Skeletal muscle satellite cell (primary cell): ENCODE measurements around the gene C19orf44.
"Not testable (repeated sequence)": the region's sequence is repeated elsewhere in the genome, so short reads cannot be mapped to it uniquely, and the experiment has no call there.

Source experiments
- H3K27me3 ChIP-seq: 2 replicates; pipeline ENCODE4 v1.7.0; 2013; ENCODE audit warnings: low read length; ENCODE audit not compliant: control insufficient read depth, insufficient read depth
- H3K36me3 ChIP-seq: 2 replicates; pipeline ENCODE4 v1.7.0; 2013; ENCODE audit warnings: mild to moderate bottlenecking, control low read depth, low read length; ENCODE audit not compliant: insufficient read depth
- H3K4me1 ChIP-seq: 2 replicates; pipeline ENCODE4 v1.7.0; 2013; ENCODE audit warnings: low read length; ENCODE audit not compliant: control insufficient read depth, insufficient read depth
- H3K4me2 ChIP-seq: 2 replicates; pipeline ENCODE4 v1.7.0; 2013; ENCODE audit warnings: mild to moderate bottlenecking, low read length
- H3K4me3 ChIP-seq: 2 replicates; pipeline ENCODE4 v1.7.0; 2013; ENCODE audit warnings: low read length
- H3K9ac ChIP-seq: 2 replicates; pipeline ENCODE4 v1.7.0; 2013; ENCODE audit warnings: mild to moderate bottlenecking, low read depth, low read length, moderate library complexity
- H3K9me3 ChIP-seq: replicated peaks from 2 replicates; pipeline ENCODE4 v1.7.0; 2013; ENCODE audit warnings: mild to moderate bottlenecking, control low read depth, low read length

C19orf44 gene

DNA sequence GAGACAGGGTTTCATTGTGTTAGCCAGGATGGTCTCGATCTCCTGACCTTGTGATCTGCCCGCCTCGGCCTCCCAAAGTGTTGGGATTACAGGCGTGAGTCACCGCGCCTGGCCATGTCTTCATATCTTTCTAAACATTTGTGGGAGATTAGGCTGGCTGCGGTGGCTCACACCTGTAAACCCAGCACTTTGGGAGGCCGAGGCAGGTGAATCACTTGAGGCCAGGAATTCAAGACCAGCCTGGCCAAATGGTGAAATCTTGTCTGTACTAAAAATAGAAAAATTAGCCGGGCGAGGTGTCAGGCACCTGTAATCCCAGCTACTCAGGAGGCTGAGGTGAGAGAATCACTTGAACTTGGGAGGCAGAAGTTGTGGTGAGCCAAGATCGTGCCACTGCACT, 10.0 kb downstream of the C19orf44 start:
- H3K27me3 ChIP-seq, H3K9ac ChIP-seq, H3K9me3 ChIP-seq, H3K4me2 ChIP-seq, H3K4me3 ChIP-seq, H3K4me1 ChIP-seq: not testable (repeated sequence)
- peaks cover 25% of the 10 kb centered on the region for H3K36me3 ChIP-seq

GRCh38 chr19:16506961-16507360, 10.8 kb downstream of the C19orf44 start:
- Histone ChIP-seq H3K4me2 (no peak overlapping the region), H3K4me3 (no peak overlapping the region), H3K9ac (no peak overlapping the region), H3K4me1 (peaks cover 3% of the 10 kb centered on the region), H3K9me3 (no peaks in the 10 kb centered on the region), H3K27me3 (no peaks in the 10 kb centered on the region), H3K36me3 (peaks cover 24% of the 10 kb centered on the region)

DNA sequence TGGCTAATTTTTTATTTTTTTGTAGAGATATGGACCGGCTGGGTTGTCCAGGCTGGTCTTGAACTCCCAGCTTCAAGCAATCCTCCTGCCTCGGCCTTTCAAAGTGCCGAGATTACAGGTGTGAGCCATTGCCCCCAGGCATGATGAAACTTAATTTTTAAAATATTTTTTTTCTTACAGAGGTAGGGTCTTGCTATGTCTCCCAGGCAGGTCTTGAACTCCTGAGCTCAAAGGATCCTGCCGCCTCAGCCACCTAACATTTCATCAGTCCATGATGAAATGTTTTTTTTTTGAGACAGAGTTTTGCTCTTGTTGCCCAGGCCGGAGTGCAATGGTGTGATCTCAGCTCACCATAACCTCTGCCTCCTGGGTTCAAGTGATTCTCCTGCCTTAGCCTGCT, 12.4 kb downstream of the C19orf44 start:
- Histone ChIP-seq H3K36me3 (peaks cover 19% of the 10 kb centered on the region), H3K9me3 (no peaks in the 10 kb centered on the region), H3K4me2 (no peak overlapping the region), H3K4me3 (no peak overlapping the region), H3K27me3 (no peaks in the 10 kb centered on the region), H3K9ac (no peak overlapping the region), H3K4me1 (peaks cover 3% of the 10 kb centered on the region)

- H3K4me3 ChIP-seq: no peak overlapping the region
- H3K9ac ChIP-seq: no peak overlapping the region
- H3K4me2 ChIP-seq: no peak overlapping the region
- no peaks in the 10 kb centered on the region for H3K27me3 ChIP-seq
- peaks cover 12% of the 10 kb centered on the region for H3K36me3 ChIP-seq
- no peaks in the 10 kb centered on the region for H3K9me3 ChIP-seq
- H3K4me1 ChIP-seq: peaks cover 3% of the 10 kb centered on the region
Observed at GRCh38 chr19:16509141-16510061, 13.2 kb downstream of the C19orf44 start.

GRCh38 chr19:16512611-16513010, 16.4 kb downstream of the C19orf44 start:
- H3K4me2 ChIP-seq, H3K9me3 ChIP-seq, H3K9ac ChIP-seq, H3K4me1 ChIP-seq, H3K27me3 ChIP-seq, H3K4me3 ChIP-seq: not testable (repeated sequence)
- peaks cover 22% of the 10 kb centered on the region for H3K36me3 ChIP-seq

DNA sequence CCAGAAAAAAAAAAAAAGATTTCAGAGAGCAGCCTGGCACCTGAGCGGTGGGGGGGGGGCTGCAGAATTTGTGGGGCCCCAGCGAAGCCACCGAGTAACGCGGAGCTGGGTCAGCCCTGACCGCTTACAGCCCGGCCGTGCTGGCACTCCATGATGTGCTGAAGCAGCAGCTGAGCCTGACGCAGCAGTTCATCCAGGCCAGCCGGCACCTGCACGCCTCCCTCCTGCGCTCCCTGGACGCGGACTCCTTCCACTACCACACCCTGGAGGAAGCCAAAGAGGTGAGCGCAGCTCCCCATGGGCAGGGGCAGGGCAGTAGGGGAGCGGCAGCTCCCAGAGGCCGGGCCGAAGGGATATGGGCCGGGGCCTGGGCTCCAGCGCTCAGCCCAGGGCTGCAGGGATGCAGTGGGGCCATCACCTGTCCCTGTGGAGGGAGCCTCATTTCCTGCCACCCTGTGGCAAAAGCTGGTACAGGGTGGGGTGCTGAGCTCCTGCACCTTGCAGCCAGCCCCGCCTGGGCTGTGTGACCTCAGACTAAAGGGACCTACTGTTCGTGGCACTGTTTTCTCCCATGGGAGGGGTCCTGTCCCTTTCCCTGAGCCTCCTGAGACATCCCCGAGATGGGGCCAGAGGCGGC, 18.3 kb downstream of the C19orf44 start:
- Histone ChIP-seq H3K4me1 (no peaks in the 10 kb centered on the region), H3K36me3 (peaks cover 37% of the 10 kb centered on the region)

DNA sequence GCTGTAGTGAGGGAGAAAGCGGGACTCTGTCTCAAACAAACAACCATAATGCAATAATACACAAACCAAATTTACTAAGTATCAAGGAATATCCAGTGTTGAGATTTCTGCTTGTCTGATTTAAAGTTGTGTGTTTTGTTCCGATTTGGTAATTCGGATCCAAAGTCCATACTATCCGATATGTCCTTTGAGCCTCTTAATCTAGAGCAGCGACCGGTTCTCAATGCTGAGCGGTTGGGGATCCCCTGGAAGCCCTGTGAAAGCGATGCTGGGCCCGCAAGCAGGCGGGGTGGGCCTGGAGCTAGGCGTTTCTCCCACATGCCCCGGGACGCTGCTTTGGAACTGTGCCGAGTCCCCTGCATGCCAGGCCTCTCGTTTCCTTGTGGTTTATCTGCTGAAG, 20.2 kb downstream of the C19orf44 start:
- no peak overlapping the region for H3K4me3 ChIP-seq
- peaks cover 47% of the 10 kb centered on the region for H3K36me3 ChIP-seq
- H3K4me2 ChIP-seq: no peak overlapping the region
- H3K9ac ChIP-seq: no peak overlapping the region
- H3K4me1 ChIP-seq: no peaks in the 10 kb centered on the region
- no peaks in the 10 kb centered on the region for H3K27me3 ChIP-seq
- no peaks in the 10 kb centered on the region for H3K9me3 ChIP-seq

More for the DNA sequence above, 18.3 kb downstream of the C19orf44 start:
- Histone ChIP-seq H3K27me3 (no peaks in the 10 kb centered on the region), H3K9ac (no peak overlapping the region), H3K4me2 (no peak overlapping the region), H3K4me3 (no peak overlapping the region), H3K9me3 (no peaks in the 10 kb centered on the region)

- H3K36me3 ChIP-seq: peaks cover 53% of the 10 kb centered on the region
- H3K4me3 ChIP-seq: no peak overlapping the region
- no peak overlapping the region for H3K9ac ChIP-seq
- no peaks in the 10 kb centered on the region for H3K27me3 ChIP-seq
- no peaks in the 10 kb centered on the region for H3K9me3 ChIP-seq
- H3K4me1 ChIP-seq: no peaks in the 10 kb centered on the region
- H3K4me2 ChIP-seq: no peak overlapping the region
Observed at GRCh38 chr19:16516923-16517610, 20.9 kb downstream of the C19orf44 start.

DNA sequence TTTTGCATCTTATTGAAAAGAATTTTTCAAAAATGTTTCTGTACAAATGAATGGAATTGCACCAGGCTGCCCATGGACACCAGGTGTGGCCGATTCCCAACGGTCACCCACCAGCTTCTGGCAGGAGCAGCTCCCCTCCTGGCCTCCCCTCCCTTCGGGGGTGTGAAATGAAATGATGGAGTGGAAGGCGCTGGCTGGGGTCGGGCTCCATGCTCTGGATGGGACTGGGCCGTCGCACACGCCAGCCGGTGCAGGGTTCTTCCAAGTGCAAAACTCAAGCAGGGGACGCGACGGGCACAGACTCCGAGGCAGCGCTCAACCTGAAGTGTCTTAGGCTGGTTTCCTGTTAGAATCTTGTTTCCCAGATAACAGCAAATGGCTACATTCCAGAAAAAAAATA, 21.9 kb downstream of the C19orf44 start:
- Histone ChIP-seq H3K36me3 (peaks cover 60% of the 10 kb centered on the region), H3K9ac (no peak overlapping the region), H3K27me3 (no peaks in the 10 kb centered on the region), H3K4me2 (no peak overlapping the region), H3K4me1 (no peaks in the 10 kb centered on the region), H3K4me3 (no peak overlapping the region), H3K9me3 (no peaks in the 10 kb centered on the region)

- no peak overlapping the region for H3K4me3 ChIP-seq
- no peaks in the 10 kb centered on the region for H3K9me3 ChIP-seq
- peaks cover 66% of the 10 kb centered on the region for H3K36me3 ChIP-seq
- H3K9ac ChIP-seq: no peak overlapping the region
- no peaks in the 10 kb centered on the region for H3K27me3 ChIP-seq
- no peaks in the 10 kb centered on the region for H3K4me1 ChIP-seq
- H3K4me2 ChIP-seq: no peak overlapping the region
Observed at GRCh38 chr19:16518483-16519229, 22.5 kb downstream of the C19orf44 start.

- H3K4me2 ChIP-seq: no peak overlapping the region
- no peaks in the 10 kb centered on the region for H3K9me3 ChIP-seq
- H3K36me3 ChIP-seq: peaks cover 71% of the 10 kb centered on the region
- no peaks in the 10 kb centered on the region for H3K4me1 ChIP-seq
- H3K4me3 ChIP-seq: no peak overlapping the region
- no peak overlapping the region for H3K9ac ChIP-seq
- no peaks in the 10 kb centered on the region for H3K27me3 ChIP-seq
Observed at GRCh38 chr19:16519230-16519687, 23.1 kb downstream of the C19orf44 start.
